MV-4-11 (cell line): ENCODE data around the gene PPDPF.
A peak's percentile ranks its signal among the peaks of the same experiment; 100 is the strongest.
"Not testable (repeated sequence)": the region's sequence is repeated elsewhere in the genome, so short reads cannot be mapped to it uniquely, and the experiment has no call there.

Experiments
- DNase-seq: peaks from one replicate; lab custom pipeline; 2025; lab: John Stamatoyannopoulos, UW

Gene PPDPF, protein sequence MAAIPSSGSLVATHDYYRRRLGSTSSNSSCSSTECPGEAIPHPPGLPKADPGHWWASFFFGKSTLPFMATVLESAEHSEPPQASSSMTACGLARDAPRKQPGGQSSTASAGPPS

DNA sequence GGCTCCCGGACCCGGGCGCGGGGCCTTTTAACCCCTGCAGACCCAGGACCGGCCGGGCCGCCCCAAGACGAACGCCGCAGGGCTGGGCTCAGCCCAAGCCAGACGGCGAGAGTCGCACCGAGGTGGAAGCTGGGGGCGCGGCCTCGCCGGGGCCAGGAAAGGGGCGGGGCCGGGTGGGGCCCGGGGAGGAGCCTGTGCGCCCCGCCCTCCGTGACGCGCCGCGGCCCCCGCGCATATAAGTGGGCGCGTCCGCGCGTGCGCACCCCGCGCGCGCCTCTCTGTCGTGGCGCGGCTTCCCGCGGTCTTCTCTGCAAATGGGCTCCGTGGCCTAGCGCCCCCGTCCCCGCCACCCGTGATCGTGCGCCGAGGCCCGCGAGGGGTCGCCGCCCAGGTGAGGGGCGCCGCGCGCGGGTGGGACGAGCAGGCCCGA is at the start of gene PPDPF:
TSS of gene PPDPF (plus strand) at position 262 of the 430 bp plus-strand sequence. CDS start 544 bp downstream, outside the sequence.
- DNase-seq, result peak; percentile 56

DNA sequence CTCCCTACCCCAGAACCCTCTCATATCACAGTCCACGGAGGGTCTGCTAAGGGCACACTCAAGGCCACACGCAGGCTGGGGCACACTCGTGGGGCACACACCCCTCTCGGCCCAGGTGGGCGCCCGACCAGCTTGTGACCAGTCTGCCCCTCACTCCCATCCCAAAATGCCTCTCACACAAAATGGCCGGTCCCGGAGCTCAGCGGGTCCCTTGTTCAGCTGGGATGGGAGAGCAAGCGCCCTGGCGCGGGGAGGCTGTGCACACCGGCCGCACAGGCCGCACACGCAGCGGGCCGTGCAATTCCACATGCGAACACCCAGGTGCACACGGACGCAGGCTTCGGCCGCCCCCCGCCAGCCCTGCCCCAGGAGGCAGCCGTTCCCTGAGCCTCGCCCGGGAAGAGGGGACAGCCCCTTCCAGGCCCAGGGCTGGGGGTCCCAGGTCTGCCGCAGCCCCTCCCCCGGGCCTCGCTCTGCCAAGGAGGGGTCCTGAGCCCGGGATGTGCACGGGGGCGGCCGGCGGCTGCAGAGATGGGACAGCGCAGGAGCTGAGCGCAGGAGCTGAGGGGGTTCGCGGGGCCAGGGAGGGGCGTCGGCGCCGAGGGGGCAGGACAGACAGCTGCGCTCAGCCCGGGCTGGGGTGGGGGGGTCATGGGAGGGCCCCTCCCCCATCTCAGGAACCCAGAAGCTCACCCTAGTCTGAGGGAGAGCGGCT is 49.4 kb upstream of the PPDPF start:
- no peak for DNase-seq

DNA sequence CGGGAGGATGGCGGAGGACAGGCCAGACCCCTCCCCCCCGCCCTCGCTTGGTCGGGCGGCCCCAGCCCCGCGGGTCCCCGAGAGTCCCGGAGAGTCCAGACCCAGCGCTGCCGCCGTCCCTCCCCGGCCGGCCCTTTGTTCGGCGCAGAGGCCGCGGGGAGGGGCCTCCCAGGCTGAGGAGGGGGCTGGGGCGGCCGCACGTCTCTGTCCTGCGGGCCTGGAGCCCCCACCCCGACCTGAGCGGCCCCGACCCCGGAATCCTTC is 48.9 kb upstream of the PPDPF start:
- no peak for DNase-seq

DNA sequence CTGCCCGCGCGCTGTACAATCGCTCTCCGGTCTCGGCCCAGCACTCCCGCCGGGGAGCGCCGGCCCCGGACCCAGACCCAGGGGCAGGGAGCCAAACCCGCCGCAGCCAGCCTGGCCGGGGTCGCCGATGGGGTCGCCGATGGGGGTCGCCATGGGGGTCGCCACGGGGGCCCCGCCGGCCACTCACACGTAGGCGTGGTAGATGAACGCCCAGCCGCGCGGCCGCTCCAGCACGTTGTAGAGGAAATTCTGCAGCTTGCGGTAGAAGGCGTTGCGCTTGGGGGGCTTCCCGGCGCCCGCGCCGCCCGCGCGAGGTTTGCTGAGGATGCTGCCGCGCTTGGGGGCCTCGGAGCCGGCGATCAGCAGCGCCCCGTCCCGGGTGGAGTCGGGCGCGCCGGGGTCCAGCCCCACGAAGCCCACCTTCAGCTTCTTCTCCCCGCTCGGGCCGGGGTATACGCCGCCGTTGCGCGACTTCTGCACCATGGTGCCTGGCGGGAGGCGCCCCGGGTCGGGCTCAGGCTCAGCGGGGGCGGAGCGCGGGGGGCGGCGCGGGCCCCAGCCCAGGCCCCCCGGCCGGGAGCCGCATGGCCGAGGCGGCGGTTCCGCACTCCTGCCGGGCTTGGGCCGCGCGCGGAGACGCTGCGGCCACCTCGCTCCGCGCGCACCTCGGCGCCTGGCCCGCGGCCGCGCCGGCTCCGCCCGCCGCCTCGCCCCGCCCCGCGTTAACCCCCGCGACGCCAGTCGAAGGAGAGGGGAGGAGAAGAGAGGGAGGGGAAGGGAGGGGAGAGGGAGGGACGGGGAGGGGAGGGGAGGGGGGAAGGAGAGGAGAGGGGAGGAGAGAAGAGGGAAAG is 48.4 kb upstream of the PPDPF start, which contains the start of gene KCNQ2:
TSS of gene KCNQ2 (minus strand) at position 675 of the 851 bp plus-strand sequence. CDS start at position 483, 192 bp downstream.
- no peak for DNase-seq

DNA sequence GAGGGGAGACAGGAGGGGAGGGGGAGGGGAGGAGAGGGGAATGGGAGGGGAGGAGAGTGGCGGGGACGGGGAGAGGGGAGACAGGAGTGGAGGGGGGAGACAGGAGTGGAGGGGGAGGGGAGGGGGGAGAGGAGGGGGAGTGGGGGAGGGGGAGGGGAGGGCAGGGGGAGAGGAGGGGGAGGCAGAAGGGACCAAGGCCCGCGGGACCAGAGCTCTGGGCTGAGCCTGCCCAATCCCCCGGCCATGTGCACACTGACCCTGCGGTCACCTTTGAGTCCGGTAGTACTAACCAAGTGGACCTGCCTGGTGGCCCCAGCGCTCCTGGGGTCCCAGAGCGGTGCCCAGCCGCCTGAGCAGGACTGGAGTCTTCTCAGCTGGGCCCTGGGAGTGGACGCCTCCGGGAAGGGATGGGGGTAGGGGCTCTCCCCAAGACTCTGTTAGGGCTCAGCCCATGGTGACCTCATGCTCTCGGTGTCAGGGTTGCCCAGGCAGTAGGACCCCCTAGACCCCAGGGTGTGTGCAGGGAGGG is 47.6 kb upstream of the PPDPF start:
- no peak for DNase-seq

DNA sequence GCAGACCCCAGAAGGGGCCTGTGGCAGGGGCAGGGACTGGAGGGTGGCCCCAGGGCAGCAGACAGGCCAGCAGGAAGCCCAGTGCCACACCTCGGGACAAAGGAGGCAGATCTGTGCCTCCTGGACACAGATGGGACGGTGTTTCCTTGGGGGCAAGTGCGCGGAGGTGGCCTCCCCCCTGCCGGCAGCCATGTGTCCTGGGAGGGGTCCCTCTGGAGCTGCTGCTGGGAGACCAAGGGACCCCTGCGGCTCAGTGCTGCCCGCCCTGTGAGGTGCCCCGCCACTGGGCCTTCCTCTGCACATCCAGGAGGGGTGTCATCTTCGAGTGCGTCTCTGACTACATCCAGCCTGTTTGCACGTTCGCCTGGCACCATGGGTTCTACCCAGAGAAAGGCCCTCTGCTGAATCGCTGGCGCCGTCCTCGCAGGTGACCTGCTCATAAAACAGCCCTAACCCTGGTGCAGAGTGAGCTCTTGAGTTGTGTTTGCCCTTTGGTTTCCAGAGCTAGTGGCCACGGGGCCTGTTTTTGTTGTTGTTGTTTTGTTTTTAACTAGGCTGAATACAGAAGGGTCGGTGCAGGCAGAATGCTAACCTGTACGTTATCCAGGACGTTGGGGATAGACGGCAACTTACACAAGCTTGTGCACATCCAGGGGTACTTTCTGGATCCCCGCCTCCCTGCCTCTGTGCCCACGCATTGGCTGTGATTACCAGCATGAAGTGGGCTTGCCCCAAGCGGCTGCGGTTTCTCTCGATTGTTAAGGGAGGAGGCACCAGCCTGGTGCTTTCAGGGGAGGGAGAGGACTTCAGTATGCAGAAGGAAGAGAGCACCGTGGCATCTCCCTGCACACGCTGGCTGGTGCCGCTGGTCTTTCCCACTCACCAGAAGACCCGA is 46.8 kb upstream of the PPDPF start:
- DNase-seq, result no peak

DNA sequence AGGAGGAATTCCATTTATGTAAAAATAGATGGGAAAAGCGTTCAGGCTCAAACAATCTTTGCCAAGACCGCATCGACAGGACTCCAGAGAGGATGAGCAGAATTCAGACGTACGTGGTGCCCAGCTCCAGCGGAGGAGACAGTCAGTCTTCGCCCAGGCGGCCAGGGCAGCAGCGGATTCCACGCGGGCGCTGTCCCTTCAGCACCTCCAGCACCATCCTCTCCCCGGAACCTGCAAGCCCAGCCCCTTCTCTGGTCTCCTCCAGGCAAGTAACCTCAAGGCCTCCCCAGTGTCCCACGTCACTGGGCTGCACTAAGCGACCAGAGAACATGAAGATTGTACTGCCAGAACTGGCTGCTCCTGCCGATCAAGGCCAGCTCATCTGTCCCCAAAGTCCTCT is 45.4 kb upstream of the PPDPF start:
- DNase-seq, result no peak

DNA sequence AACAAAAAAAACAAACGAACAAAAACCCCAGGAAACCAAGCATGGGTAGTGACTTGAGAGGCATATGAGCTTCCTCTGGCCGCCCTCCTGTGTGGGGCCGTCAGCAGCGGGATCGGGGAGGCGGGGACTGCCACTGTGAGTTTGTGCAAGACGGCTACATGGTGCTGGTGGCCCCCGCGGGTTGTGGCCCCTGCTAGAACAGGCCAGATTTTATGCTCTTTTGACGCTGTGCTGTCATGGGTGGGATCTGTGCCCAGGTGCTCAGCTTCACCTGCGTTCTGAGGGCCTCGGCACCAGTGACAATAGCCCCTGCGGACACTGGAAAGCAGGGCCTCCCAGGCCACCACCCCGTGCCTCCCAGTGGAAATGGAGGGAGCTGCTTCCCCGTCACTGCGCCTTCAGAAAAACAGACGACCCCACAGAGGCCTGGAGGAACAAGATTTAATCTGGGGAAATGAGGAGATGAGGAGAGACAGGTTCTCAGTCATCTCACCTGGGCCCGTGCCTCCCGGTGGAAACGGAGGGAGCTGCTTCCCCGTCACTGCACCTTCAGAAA is 43.4 kb upstream of the PPDPF start:
- no peak for DNase-seq

DNA sequence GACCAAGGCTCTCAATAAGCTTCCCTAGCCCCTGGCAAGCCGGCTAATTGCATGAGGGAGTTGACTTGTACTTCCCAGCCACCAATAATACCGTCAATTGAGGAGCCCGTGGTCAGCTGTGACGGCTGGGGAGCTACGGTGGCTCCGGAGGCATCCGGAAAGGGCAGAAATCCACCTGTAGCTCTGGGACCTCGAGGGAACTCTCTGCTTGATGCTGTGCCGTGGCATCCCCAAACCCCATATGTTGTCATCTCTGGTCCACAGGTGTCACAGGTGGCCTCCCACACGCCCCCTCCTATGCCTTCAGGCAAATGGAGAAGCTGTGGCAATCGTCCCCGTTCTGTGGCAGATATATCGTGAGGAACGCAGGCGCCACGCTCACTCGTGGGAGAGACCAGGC is 42.6 kb upstream of the PPDPF start:
- no peak for DNase-seq

DNA sequence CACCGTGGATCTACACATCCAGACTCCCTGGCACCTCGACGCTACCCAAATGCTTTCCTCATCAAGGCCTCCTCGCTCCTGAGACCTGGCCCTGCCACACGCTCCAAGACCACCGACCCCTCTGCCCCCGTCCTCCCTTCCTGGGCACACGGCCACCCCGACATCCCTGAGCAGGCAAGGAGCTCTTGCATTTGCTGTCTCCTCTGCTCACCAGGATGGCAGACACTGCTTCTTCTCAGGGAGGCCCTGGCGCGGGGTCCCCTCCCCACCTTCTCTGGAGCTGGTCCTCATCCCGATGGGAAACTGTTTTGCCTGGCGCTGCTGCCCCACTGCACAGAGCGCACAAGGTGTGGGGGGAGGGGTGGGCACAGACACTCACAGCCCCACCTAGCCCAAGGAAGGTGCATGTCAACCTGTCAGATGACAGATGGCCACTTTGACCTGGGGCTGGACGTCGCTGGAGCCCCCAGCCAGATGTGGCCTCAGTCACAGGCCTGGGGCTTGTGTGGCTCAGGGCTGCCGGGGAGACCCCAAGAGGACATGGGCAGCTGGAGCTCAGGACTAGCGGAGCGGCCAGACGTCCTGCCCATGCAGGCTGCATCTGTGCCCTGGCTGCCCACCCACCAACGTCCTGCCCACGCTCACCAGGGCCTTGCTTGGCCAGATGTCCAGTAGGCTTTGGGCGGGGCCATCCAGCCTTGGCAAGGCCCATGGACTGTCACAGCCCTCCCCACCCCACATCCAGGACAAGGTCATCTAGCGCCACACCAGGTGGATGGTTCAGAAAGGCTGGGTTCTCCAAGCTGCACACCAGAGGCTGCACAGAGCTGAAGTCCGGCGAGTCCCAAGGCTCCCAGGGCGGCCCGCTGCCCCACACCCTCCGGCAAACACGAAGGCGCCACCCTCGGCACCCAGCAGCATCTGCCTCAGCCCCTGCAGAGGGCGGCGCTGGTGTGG is 41.9 kb upstream of the PPDPF start:
- DNase-seq, result no peak

DNA sequence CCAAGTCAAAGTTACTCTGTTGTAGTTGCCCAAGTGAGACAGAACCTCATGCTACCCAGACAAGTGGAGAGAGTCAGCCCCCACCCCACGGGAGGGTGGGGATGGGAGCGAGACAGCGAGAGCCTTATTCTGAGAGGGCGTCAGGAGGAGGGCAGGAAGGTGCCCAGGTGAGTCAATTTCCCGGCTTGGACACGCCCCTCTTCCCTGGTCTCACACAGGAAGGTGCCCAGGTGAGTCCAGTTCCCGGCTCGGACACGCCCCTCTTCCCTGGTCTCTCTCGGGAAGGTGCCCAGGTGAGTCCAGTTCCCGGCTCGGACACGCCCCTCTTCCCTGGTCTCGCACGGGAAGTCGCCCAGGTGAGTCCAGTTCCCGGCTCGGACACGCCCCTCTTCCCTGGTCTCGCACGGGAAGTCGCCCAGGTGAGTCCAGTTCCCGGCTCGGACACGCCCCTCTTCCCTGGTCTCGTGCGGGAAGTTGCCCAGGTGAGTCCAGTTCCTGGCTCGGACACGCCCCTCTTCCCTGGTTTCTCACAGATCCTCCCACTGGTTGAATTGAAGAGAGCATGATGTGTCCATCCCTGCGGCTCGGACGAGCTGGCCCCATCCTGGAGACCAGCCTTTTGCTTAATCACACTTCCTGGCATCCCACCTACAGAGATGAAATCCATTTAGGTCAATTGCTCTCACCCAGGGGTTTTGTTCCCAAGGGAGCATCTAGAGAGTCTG is 40.7 kb upstream of the PPDPF start:
- DNase-seq, result not testable (repeated sequence)

DNA sequence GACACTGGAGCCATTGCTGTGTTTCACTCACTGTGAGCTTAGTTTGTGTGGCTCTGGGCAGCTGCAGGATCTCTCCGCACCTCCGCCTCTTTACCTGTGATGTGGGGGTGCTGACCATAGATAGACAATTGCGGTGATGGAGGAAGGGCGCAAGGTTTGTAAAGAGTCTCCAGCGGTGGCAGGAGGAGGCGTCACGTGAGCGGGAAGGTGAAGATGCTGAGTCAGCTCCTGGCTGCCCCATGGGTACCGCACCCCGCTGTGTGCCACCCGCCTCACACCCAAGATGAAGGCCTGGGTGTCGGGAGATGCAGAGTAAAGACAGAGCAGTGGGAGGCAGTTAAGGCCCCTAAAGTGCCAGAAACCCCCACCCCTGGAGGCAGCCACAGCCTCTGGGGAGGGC is 39.1 kb upstream of the PPDPF start:
- no peak for DNase-seq

DNA sequence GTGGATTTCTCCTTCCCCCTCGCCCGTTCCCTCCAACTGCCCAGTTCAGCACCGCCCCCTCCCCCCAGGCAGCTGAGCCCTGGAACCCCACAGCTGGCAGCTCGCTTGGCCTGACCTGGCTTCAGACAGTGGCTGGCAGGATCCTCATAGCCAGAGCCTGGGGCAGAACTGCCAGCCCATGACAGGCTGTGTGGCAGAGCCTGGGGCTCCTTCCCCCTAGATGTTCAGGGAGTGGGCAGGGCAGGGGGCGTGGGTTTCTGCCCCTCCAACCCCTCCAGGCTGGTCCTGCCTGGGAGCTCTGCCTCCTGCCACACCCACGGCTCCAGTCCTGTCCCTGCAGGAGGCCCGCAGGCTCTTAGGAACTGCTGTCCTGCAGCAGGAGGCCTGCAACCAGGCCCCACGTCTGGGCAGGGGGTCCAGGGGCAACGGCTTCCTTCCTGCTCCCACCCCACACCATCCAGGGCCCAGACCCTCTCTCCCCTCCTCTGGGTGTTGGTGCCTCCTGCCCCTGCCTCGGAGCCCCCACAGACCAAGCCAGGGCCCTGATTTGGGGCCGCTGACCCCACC is 38.5 kb upstream of the PPDPF start:
- DNase-seq, result no peak

DNA sequence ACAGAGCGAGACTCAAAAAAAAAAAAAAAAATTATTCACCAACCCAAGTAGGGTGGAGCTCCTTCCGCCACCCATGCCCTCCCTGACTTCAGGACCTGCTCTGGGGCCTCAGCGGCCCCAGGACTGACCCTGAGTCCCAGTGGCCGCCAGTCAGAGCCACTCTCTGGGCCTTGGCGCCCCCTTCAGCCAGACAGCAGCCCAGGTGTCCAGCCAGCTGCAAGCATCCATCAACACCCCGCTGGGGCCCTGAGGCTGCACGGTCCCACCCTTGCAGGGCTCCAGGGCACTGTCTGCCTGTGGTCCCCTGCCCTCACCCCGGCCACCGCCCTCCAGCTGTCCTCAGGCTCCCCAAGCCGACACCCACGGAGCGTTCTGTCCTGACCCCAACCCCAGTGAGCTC is 36.7 kb upstream of the PPDPF start:
- no peak for DNase-seq

DNA sequence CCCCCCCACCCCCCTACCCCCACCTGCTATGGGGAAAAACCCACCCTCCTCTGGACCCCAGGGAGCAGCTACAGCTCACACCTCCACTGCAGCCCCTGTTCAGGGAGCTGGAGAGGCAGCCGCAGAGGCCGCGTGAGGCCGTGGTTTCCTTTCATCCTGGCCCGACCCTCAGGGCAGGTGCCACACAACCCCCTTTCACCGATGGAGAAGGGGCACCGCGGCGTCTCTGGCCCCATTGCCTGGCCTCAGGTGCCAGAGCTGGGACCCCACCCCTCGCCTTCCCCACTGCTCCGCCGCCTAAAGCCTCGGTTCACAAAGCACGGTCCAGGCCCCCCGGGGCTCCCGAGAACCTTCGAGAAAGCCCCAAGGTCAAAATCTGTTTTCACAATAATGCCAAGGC is 36.3 kb upstream of the PPDPF start:
- DNase-seq, result no peak

DNA sequence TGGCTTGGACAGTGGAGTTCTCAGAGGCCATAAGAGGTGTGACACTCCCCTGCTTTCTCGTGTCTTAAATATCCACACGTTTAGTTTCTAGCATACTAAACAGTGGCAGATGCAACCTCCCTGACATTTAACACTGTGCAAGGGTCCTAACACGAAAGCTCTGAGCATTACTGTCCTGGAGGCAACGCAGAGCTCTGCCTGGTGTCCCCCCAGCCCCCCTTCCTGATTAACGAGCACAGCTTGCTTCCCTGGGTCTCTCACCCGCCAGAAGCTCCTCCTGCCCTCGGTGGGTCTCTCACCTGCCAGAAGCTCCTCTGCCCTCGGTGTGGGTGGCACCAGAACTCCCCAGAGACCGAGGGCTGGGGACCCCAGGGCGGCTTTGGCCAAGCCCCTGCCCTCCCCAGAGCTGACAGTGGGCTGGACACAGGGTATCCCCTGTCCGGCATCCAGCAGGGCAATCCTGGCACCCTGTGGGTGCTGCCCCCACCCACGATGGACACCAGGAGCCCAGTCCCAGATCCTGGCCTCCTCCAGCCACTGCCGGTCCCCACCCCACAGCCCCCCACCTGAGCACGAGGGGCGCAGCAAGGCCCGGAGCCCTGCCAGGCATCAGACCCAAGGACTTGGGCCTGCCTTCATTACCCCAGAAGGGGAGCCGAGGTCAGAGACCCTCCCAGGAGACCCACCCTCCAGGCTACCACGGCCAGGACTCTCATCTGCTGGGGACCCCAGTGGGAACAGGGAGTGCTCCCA is 35.7 kb upstream of the PPDPF start:
- DNase-seq, result no peak

DNA sequence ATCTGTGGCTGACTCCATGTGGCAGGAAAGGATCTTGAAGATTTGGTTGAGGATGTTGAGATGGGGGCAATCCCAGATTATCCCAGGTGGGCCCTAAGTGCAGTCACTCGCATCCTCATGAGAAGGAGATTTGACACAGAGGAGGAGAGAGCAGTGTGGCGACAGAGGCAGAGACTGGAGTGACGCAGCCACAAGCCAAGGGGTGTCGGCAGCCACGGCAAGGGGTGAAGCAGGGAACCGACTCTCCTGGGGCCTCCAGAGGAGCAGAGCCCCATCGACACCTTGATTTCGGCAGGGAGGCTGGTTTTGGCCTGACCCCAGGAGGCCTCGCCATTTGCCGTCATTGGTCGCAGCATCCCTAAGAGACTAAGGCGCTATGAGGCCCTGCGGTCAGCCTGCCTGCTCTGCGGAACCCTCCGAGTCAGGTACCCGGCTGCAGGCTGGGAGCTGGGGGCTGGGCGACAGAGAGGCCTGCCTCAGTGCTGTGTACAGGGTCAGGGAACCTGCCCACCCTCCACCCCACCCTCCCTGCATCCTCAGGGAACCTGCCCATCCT is 34.2 kb upstream of the PPDPF start:
- DNase-seq, result no peak

DNA sequence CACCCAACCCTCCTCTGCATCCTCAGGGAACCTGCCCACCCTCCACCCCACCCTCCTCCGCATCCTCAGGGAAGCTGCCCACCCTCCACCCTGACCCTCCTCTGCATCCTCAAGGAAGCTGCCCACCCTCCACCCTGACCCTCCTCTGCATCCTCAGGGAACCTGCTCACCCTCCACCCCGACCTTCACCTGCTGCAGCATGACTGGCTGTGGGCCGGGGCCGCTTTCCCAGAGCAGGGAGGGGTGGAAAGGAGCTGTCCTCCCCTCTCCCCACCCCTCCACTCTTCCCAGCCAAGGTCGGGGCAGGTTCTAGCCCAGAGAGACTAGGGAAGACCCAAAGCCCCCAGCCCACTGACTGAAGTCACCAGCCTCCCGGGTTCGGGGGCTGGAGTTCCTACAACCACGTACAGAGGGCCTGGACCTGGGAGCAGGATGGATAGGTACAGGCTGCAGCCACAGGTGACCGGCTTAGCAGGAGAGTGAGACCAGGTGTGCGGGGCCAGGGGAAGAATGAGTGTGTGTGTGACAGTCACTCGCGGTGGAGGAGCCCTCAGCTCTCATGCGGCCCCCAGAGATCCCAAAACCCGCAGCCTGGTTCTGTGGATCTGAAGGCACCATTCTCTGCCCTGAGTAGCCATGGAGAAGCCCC is 33.3 kb upstream of the PPDPF start:
- DNase-seq, result no peak
